Neural cell (in vitro differentiated cells): ENCODE results near the gene SLBP. TPM values are rescaled to one million over a fixed set of nuclear protein-coding genes. Genes with fewer than 3 reads are reported as not detected.

Experiments used
- H2AFZ ChIP-seq: fragments of 200-600, 300-800 bp; sonication (generic), shearing (Covaris generic); 2 replicates; pipeline ENCODE4 v1.6.0; 2014; ENCODE audit warnings: low read depth, mild to moderate bottlenecking, antibody characterized with exemption, low read length, moderate library complexity
- H3F3A ChIP-seq: fragments of 200-600 bp; shearing (Covaris generic); 2 replicates; pipeline ENCODE4 v1.6.1; 2016; ENCODE audit warnings: mild to moderate bottlenecking, moderate library complexity, mixed read lengths, antibody characterized with exemption, low read length; ENCODE audit not compliant: insufficient read depth, poor library complexity, severe bottlenecking
- H3K27ac ChIP-seq: fragments of 200-600, 300-800 bp; sonication (generic), shearing (Covaris generic); 2 replicates; pipeline ENCODE4 v1.5.1; 2014; ENCODE audit warnings: mild to moderate bottlenecking, low read length, moderate library complexity
- H3K27me3 ChIP-seq: fragments of 300-800, 200-600 bp; sonication (generic), shearing (Covaris generic); 2 replicates; pipeline ENCODE4 v1.6.0; 2014; ENCODE audit warnings: mild to moderate bottlenecking, low read depth, low read length, moderate library complexity; ENCODE audit not compliant: insufficient read depth
- H3K36me3 ChIP-seq: fragments of 300-800, 200-600 bp; sonication (generic), shearing (Covaris generic); 2 replicates; pipeline ENCODE4 v1.5.1; 2014; ENCODE audit warnings: mild to moderate bottlenecking, antibody characterized with exemption, low read length, moderate library complexity; ENCODE audit not compliant: insufficient read depth
- H3K4me2 ChIP-seq: fragments of 300-800, 200-600 bp; sonication (generic), shearing (Covaris generic); 2 replicates; pipeline ENCODE4 v1.6.0; 2014; ENCODE audit warnings: mild to moderate bottlenecking, low read length
- H3K4me3 ChIP-seq: fragments of 300-800, 200-600 bp; sonication (generic), shearing (Covaris generic); 2 replicates; pipeline ENCODE4 v1.5.1; 2014; ENCODE audit warnings: mild to moderate bottlenecking, low read length, moderate library complexity
- H3K79me2 ChIP-seq: fragments of 200-600 bp; shearing (Covaris generic); replicated peaks from 2 replicates; pipeline ENCODE4 v1.6.0; 2014; ENCODE audit warnings: mild to moderate bottlenecking, low read length, moderate library complexity; ENCODE audit not compliant: insufficient read depth
- H3K9ac ChIP-seq: fragments of 300-800, 200-600 bp; sonication (generic), shearing (Covaris generic); 2 replicates; pipeline ENCODE4 v1.6.1; 2016; ENCODE audit warnings: mild to moderate bottlenecking, low read length, mixed read lengths
- H3K9me2 ChIP-seq: fragments of 200-600 bp; shearing (Covaris generic); 2 replicates; pipeline ENCODE4 v1.6.1; 2016; ENCODE audit warnings: mild to moderate bottlenecking, low read length, mixed read lengths; ENCODE audit not compliant: insufficient read depth
- H3K9me3 ChIP-seq: fragments of 200-600, 300-800 bp; sonication (generic), shearing (Covaris generic); 2 replicates; pipeline ENCODE4 v1.6.1; 2016; ENCODE audit warnings: mild to moderate bottlenecking, mixed run types, low read length, moderate library complexity, mixed read lengths
- H4K20me1 ChIP-seq: fragments of 200-600 bp; shearing (Covaris generic); 2 replicates; pipeline ENCODE4 v1.6.1; 2016; ENCODE audit warnings: mild to moderate bottlenecking, mixed run types; ENCODE audit not compliant: insufficient read depth
- CTCF ChIP-seq: fragments of 450-650 bp; IDR thresholded peaks from 2 replicates; pipeline ENCODE4 v1.5.1; 2014; ENCODE audit warnings: antibody characterized with exemption, mild to moderate bottlenecking, moderate library complexity; ENCODE audit not compliant: poor library complexity, severe bottlenecking
- EP300 ChIP-seq: fragments of 450-650 bp; conservative IDR thresholded peaks from 2 replicates; pipeline ENCODE4 v1.6.1; 2014; ENCODE audit warnings: antibody characterized with exemption, mild to moderate bottlenecking, moderate library complexity; ENCODE audit not compliant: poor library complexity, severe bottlenecking
- EZH2 ChIP-seq: fragments of 200-600, 300-800 bp; shearing (Covaris generic), sonication (generic); IDR thresholded peaks from 2 replicates; pipeline ENCODE4 v1.6.1; 2014; ENCODE audit warnings: antibody characterized with exemption, low read length, borderline replicate concordance, mild to moderate bottlenecking; ENCODE audit not compliant: insufficient read depth, poor library complexity, severe bottlenecking
- MXI1 ChIP-seq: fragments of 450-650 bp; conservative IDR thresholded peaks from 2 replicates; pipeline ENCODE4 v1.6.1; 2014; ENCODE audit warnings: antibody characterized with exemption, mild to moderate bottlenecking; ENCODE audit not compliant: poor library complexity, severe bottlenecking
- POLR2AphosphoS5 ChIP-seq: IDR thresholded peaks from 2 replicates; pipeline ENCODE4 v1.6.1; 2012
- RAD21 ChIP-seq: fragments of 450-650 bp; conservative IDR thresholded peaks from 2 replicates; pipeline ENCODE4 v1.6.1; 2014; ENCODE audit warnings: antibody characterized with exemption, mild to moderate bottlenecking, moderate library complexity
- REST ChIP-seq: IDR thresholded peaks from 2 replicates; pipeline ENCODE4 v1.6.1; 2012; ENCODE audit warnings: borderline replicate concordance
- SMC3 ChIP-seq: fragments of 450-650 bp; conservative IDR thresholded peaks from 2 replicates; pipeline ENCODE4 v1.6.1; 2014; ENCODE audit warnings: antibody characterized with exemption, mild to moderate bottlenecking, moderate library complexity; ENCODE audit not compliant: poor library complexity
- TAF1 ChIP-seq: IDR thresholded peaks from 2 replicates; pipeline ENCODE4 v1.6.1; 2012; ENCODE audit warnings: low read depth
- polyA plus RNA-seq: library from polyadenylated mRNA; depleted of rRNA; stranded (reverse); fragments of >200 nt; gene quantifications from 2 replicates; pipeline ENCODE4 v1.2.3, GENCODE V29; 2014

Gene SLBP
- polyA plus RNA-seq, 1 donor from 2014 or later: 111 TPM

GRCh38 chr4:1752284-1753041 lies 40.3 kb upstream of the SLBP start (continued):
- TF ChIP-seq MXI1: no peak

- no peak overlapping the region for H3K9ac ChIP-seq
- no peaks in the 10 kb centered on the region for H3K27me3 ChIP-seq
- H3K79me2 ChIP-seq: no peaks in the 10 kb centered on the region
- H2AFZ ChIP-seq: no peak overlapping the region
- no peak overlapping the region for H3K4me2 ChIP-seq
- no peaks in the 10 kb centered on the region for H3F3A ChIP-seq
- no peaks in the 10 kb centered on the region for H3K36me3 ChIP-seq
- H4K20me1 ChIP-seq: no peaks in the 10 kb centered on the region
- no peak overlapping the region for H3K4me3 ChIP-seq
- TF ChIP-seq SMC3: no peak
- no peak for TF ChIP-seq POLR2AphosphoS5
- TF ChIP-seq EP300: no peak
- no peak for TF ChIP-seq TAF1
- no peak for TF ChIP-seq EZH2
- no peak for TF ChIP-seq RAD21
- no peak for TF ChIP-seq REST
- TF ChIP-seq MXI1: no peak
- no peak for TF ChIP-seq CTCF
- H3K9me3 ChIP-seq: no peaks in the 10 kb centered on the region
- no peaks in the 10 kb centered on the region for H3K9me2 ChIP-seq
- no peak overlapping the region for H3K27ac ChIP-seq
Observed at GRCh38 chr4:1751919-1752283, 39.8 kb upstream of the SLBP start.

- Histone ChIP-seq H4K20me1 (no peaks in the 10 kb centered on the region), H2AFZ (no peak overlapping the region), H3K79me2 (no peaks in the 10 kb centered on the region), H3K27ac (no peak overlapping the region), H3K9me2 (no peaks in the 10 kb centered on the region), H3F3A (no peaks in the 10 kb centered on the region), H3K9ac (no peak overlapping the region), H3K36me3 (no peaks in the 10 kb centered on the region), H3K9me3 (no peaks in the 10 kb centered on the region), H3K27me3 (no peaks in the 10 kb centered on the region), H3K4me2 (no peak overlapping the region), H3K4me3 (no peak overlapping the region)
- TF ChIP-seq RAD21: no peak
- no peak for TF ChIP-seq EZH2
- no peak for TF ChIP-seq EP300
- no peak for TF ChIP-seq POLR2AphosphoS5
- TF ChIP-seq SMC3: no peak
- TF ChIP-seq TAF1: no peak
- no peak for TF ChIP-seq REST
- TF ChIP-seq CTCF: no peak
- no peak for TF ChIP-seq MXI1
Observed at GRCh38 chr4:1751155-1751918, 39.2 kb upstream of the SLBP start.
